GM18907 (cell line): ENCODE data around the gene PAPPA2.

ENCODE experiments used
- ATAC-seq: cut with Tn5 transposase; IDR thresholded peaks from one replicate; pipeline ENCODE4 v1.9.1; 2021; ENCODE audit warnings: mild to moderate bottlenecking, moderate library complexity; ENCODE audit not compliant: unreplicated experiment

PAPPA2 gene

DNA sequence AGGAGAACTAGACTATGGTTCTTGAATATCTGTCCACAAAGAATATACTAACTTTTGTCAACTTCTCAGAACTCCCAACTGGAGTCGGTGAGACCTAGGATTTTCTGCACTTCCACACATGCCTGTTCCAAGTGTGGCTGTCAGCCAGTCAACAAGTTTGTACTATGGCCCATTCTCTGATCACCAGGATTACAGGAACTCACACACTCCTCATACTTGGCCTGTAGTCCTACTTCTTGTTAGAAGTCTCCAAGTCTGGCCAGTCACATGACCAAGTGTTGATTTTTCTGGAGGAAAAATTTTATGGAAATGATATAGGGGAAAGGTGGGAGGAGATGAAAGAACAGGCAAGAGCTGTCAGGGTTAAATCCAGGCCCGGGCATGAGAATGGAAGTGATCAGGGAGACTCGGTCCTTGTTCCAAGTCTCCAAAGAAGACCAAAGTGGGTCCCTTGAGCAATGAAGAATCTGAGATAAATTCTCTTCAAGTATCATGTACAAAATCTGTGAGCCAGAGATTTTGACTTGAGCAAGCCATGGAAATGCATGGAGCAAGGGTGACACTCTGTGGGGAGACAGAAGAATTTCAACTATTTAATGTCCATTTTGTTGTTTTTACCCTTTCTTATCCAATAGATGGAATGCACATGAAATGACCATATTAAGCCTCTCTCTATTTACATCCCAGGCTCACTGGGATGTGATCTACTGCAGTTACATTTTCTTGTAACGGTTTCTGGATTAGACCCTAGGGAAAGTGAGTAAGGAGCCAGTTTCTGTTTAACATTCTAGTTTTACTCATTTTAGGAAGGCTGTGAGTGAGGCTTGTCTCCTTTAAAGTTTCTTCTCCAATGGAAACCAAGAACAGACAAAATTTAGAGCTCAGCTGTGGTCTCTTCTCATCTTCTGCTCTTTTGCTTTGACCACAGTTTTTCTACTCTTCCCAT lies 380.6 kb downstream of the PAPPA2 start:
- no peak for ATAC-seq

DNA sequence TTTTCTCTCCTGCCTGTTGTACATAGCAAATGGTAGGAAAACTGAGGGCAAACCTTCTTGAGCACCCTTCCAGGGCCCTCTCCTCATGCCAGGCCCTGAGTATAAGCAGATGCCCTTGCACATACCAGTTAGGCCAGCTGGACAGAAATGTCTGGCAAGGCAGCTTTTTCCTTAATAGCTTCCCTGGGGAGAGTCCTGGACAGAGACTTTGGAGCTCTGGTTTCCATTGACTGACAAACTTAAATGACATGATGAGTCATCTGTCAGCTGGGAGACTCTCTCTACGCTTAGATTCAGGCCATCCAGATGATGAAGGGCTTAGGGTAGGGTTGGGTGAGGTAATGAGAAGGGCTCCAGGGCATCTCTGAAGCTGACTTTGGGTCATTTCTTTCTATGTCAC lies 384.1 kb downstream of the PAPPA2 start:
- no peak for ATAC-seq

DNA sequence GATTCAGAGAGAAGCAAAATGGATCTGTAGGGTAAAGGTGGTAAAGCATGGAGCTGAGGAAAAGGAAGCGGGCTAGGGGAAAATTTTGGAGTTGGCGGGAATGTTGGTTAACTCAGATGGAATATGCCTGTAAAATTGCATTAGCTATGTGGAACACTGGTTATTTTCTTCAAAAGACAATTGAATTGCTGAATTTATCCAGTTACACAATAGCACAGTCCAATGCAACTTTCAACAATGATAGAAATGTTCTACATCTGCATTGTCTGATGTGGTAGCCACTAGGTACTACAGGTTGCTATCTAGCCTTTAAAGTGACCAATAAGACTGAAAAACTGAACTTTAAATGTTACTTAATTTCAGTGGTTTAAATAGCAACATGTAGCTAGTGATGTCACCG lies 386.3 kb downstream of the PAPPA2 start:
- ATAC-seq: no peak

DNA sequence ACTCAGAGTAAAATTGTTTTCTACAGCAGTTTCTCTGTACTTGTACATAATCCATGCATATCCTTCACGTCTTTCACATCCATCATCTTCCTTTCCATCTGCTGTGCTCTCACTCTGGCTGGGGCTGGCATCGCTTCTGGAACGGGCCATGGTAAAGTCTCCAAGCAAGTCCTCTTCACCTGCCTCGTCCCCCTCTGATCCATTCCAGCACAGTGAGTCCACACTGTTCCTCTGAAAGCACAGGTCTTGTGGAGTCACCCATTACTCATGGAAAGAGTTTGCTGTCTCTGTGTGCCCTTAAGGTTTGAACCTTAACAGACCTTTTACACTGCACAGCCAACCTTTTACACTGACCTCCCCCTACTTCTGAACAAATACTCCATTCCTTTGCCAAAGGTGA lies 387.9 kb downstream of the PAPPA2 start:
- no peak for ATAC-seq

DNA sequence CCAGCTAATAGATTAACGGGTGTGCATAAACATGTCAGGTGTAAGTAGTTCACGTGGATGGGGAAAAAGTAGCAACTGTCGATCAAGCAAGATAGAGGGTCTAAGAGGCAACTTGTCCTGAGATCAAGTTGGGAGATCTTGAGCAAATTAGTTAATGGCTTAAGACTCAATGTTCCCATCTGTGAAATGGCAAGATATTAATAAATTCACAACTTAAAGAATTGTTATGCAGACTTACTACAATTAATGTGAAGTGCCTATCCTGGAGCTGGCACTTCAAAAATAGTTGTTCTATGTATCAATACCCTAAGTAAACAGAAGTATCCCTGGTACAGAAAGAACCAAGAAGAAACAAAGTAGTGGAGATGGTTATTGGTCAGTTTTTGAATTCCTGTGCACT lies 389.1 kb downstream of the PAPPA2 start:
- ATAC-seq: no peak

DNA sequence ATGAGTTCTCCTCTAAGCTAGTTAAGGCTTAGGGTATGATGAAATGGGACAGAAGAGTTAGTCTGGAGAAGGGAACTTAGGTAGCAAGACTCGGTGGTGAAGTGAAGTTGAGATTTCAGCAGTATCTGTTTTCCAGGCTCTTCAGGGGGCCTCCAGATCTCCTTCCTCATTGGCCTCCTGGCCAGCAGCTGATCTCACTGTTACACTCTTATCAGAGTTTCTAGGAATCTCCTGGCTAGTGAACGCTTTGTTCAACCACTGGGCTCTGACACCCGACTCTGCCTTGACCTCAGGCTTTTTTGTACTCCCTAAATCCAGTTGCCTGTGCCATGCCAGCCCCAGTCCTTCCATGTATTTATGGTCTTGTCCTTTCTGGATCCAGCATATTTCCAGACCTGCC lies 390.5 kb downstream of the PAPPA2 start:
- ATAC-seq: no peak

DNA sequence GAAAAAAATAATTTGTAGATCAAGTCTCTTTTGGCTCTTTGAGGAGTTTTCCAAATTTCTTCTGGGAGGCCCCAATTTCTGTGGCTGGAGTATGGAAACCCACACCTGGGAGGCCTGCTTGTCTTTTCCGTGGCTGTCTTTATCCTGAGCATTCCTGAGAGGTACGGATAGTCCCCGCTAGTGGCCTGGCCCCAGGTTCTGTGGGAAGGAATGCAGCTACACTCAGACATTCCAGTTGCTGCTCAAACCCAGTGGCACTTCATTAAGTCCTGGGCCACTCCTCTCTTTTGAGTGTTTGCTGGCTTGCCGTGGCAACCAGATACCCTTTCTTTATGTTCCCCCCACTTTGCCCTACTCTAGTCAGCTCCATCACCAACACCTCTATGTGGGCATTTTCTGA lies 391.1 kb downstream of the PAPPA2 start:
- no peak for ATAC-seq

DNA sequence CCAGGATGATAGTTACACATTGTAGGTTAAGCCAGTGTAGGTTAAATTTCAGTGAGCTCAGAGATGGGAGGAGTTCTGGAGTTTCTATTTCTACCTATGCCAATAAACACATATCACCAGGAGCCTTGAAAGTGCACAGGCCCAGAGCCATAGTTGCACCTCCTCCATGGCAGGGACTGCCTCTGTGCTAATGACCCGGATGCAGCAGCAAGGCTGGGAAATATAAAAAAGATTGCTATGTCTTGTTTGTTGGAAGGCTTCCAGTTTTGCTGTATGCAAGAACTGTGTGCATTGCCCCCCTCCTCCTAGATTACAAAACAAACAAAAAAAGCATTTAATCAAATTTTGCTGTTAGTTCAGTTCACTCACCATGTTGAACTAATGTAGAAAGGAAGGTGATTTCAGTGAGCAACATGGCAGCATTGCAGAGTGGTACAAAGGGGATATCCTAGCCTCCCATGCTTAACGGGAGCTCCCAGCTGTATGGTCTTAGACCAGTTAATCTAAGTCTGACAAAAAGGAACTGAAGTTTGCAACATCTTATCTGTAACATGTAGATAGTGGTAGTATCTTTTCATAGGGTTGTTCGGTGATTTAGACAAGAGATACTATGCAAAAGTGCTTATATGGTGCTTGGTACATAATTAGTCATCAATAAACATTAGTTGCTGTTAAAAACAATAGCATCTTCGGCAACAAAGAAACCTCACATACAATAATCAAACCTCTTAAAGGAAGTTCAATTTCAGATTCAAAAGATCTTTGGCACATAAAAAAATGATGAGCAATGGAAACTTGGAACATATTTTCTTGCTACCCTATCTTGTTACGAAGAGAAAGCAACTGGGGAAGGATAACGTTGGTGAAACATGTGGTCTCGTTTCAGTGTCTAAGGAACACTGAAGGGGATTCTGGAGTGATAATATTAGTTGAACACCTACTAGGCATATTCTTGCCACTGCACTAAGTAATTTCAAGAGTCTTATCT lies 392.1 kb downstream of the PAPPA2 start:
- no peak for ATAC-seq

DNA sequence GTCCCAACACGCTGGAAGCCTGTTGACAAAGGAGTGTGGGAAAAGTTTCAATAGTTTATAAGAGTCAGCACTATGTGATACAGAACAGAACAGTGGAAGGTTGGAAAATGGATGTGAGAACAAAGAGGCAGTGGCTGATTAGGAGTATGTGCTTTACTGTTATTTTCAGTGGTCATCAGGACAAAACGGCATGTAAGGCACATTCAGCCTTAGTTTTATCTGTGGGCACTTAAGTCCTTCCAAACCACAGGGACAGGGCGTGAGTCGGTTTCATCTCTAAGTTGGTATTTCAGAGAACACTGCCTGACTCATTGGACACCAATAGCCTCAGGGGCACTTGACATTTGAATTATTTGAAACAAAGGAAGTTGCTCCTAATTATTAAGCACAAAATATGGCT lies 394.7 kb downstream of the PAPPA2 start:
- no peak for ATAC-seq

DNA sequence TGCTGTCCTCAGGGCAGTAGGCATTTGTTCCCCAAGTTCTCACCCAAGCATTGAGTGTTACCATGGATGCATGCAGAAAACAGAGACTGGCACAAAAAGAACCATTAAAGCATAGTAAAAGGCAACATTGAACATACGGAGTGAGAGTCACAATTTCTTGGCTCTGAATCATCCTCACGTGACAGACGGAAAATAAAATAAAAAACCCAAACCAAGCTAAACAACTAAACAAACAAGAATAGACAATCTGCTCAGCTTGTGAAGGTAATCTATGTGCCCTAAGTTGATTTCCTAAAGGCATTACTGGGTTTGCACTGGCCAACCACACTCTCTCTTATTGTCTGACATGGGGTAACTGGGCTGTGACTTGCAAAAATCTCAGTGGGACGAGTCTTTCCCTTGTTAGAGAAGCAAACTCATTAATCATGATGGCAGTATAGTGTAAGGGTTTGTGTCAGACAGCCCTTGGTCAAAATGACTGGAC lies 395.5 kb downstream of the PAPPA2 start:
- no peak for ATAC-seq

DNA sequence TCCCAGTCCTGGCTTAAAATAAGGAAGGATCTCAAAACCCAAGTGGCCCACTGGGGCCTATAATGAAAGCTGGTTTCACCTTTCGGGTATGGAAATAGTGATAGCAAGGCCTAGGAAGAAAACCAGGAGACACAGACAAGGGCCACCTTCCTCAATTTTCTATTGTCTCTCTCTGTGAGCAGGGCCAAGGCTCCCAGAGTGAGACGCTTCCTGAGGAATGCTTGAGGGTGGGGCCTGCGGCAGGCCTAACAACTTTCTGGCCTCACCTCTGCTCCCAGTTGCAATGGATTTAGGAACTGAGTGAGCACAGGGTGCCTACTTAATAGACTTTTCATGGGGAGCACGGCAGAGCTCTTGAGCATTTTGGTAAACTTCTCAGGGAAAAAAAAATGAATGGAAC lies 400.6 kb downstream of the PAPPA2 start:
- ATAC-seq: no peak

DNA sequence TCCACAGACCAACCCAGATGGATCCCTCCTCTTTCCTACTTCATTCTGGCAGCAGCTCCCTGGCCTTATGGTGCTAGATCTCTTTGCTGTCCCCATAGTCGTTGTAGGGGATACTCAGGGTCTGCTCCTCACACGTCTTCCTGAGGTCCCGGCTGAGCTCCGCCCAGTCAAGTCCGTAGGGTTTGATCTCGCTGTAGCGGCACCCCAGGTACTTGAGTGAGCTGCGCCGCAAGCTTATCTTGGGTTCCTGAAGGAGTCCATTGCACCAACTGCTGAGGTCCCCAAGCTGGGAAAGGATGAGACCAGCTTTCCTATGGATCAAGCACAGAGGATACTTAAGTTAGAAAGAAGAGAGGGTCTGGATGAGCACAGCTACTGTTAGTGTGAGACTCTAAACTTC lies 401.2 kb downstream of the PAPPA2 start:
- no peak for ATAC-seq

DNA sequence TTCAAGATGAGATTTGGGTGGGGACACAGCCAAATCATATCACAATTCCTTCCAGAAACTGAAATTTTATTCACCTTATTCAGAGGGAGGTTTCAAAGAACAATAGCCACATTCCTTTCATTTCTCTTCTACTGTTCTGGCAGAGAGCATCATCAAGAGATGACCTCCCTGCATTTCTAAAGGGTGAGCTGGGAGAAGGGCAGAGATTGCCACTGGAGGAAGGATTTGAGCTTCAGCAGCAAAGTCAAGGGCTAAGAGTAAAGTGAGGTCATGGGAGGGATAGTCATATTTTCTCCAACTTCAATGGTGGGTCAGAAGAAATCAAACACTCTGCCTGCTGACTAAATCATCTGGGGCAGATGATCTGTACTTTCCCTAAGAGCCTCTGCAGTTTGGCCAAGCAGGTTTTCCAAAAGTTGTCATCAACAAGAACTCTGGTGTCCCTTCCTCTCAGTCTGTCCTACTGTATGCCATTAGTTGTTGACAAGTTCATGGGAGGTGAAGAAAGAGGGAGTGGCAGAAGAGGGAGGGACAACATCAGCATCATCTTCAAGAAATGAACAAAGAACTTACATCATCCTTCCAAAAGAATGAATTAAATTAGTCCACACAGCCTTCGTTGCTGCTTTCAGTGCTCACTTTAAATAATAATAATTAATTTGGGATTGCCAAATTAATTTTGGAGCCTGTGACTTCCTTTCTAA lies 403.2 kb downstream of the PAPPA2 start:
- no peak for ATAC-seq

DNA sequence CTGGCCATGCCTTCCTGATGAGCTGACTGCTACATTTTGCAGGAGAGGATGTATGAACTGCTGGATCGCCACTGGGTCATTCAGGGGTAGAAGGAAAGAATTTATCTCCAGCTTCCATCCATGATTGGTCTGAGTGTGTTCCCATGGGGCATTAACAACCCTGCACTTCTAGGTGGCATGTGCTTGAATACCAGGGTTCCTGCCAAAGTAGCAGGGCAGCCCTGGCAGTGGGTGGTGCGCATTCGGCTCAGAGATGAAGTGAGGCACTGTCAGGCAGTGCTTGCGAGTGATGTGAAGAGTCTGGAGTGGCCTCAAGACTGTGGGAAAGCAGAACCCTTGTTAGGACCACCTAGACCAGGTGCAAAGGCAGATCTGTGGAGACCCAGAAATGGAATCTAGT lies 406.6 kb downstream of the PAPPA2 start:
- no peak for ATAC-seq

DNA sequence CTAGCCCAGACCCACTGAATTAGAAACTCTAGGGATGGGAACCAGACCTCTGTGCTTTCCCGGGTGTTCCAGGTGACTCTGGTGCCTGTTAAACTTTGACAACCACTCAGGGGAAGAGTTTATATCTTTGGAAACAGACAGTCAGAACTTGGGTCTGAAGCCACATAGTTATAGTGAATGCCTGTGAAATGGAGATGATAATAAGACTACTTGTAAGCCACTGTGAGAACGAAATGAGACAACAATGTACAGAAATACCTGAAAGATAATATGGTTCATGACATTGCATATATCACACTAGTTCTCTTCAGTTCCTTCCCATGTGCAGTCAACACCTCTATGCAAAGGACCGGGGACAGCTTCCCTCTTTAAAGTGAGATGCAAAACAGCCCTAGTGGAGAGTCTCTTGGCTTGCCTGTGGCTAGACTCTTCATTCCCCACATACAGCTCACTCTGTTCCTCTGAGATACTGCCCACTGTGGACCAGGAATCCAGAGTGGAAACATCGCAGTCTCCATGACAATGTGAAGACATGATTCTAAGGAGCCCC lies 414.1 kb downstream of the PAPPA2 start:
- ATAC-seq: no peak

DNA sequence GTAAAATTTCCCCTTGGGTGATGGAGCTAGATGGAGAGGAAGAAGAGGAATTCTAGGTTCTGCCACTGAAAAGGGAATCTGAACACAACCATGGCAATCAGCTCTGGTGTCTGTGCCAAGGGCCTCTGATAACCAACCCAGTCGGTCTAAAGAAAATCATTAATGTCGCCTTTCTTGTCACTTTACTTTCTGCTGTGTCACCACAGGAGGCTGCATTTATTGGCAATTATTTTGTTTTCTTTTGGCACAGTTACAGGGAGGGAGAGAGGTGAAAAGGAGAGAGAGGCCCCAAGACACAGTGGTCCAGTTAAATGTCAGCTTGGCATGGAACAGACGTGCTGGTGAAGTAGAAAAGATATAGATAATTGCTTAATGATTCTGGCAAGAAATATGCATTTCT lies 414.6 kb downstream of the PAPPA2 start:
- no peak for ATAC-seq

DNA sequence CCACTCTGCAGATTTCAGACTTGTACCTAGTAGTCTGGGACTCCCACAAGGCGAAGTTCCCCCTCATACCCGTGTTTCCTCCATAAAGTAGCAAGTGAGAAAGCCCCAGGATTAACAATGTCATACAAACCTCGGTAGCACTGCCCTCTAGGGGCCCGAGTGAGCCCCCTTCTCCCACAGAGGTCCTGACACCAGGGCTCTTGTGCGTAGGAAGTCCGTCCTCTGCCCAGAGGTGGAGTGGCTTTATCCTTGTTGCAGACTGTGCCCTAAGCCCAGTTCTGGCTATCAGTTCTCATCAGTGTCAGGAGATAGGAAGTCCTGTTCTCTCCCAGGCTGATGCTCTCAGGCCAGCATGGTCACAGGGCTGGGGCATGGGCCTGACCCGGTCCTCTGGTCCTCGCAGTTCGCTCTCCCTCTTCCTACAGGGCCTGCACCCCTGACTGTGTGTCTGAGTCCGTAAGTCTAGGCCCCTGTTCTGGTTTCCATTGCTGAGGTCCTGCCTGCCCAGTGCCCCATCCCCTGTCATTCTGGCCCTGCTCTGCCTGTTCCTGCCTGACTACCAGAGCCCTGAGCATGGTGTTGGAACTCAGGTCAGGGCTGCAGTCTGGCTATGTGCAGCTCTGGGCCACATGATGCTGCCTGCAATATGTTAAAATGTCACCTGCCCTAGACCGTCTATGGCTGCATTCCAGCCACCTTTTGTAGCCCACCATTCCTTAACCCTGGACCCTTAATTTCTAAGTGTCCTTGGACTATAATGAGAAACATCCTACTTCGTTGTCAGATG lies 416.0 kb downstream of the PAPPA2 start:
- no peak for ATAC-seq

DNA sequence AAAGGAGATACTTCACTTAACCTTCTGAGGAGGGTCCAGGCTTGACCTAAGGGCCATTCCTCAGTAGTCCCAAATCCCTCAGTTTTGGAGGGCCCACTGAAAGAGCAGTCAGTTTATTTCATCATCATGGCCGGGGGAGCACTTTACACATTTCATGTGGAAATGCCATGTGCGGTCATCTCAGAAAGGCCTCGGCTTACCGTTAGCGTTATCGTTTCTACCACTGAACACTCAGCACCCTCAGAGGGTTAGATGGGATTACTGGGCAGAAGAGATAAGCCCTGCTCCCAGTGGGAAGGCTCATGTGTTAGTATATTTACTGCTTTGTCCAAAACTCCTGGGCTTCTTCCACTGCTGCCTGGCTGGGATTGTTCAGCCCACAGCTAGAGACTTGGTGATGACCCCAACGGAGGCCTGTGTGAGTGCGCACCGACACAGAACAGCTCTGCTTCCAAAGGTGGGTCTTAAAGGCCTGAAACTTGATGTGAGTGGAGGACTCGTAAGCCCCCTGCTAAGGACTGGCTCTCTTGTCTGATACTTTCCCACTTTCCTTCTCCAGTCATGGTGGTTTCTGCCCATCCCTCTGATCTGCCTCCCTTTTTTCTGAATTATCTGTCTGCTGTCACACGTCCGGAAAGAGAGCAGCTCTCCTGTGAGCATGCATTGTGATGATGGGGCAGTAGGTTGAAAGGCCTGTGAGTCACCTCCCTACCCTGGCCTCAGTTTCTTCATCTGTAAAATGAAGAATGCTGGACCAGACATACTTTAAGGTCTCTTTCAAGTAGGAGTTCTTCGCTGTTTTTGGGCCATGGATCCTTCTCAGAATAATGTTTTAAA lies 417.0 kb downstream of the PAPPA2 start:
- ATAC-seq: no peak
